Thyroid gland (tissue), 4 donors: ENCODE data around the gene ACTL9.

Experiments
- POLR2A ChIP-seq, 2 donors: fragments of 450-650 bp; IDR thresholded peaks; one replicate each; pipeline ENCODE4 v1.6.1; 2017; ENCODE audit warnings: antibody characterized with exemption in 2 of 2, mild to moderate bottlenecking in 2 of 2, moderate library complexity in 1 of 2
- TF ChIP-seq, protein P1 (sequence below), 6 experiments: fragments of 200-600 bp in 3 of 6; fragments of 450-650 bp in 3 of 6; sonication (generic) in 3 of 6; IDR thresholded peaks; one replicate each; pipeline ENCODE4 v1.5.1; 2016 to 2019; ENCODE audit warnings: antibody characterized with exemption in 6 of 6, mild to moderate bottlenecking in 2 of 6, inconsistent platforms in 1 of 6, moderate library complexity in 1 of 6

DNA sequence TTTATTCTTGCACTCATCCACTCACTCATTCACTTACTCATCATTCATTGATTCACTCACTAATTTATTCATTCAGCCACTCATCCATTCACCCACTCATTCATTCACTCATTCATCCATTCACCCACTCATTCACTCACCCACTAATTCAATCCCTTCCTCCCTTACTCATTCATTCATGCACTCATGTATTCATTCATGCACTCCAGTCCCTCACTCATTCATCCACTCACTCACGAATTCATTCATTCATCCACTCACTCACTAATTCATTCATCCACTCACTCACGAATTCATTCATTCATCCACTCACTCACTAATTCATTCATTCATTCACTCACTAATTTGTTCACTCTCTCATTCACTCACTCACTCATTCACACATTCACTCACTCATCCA lies 16.1 kb downstream of the ACTL9 start:
- TF ChIP-seq, protein P1, sequence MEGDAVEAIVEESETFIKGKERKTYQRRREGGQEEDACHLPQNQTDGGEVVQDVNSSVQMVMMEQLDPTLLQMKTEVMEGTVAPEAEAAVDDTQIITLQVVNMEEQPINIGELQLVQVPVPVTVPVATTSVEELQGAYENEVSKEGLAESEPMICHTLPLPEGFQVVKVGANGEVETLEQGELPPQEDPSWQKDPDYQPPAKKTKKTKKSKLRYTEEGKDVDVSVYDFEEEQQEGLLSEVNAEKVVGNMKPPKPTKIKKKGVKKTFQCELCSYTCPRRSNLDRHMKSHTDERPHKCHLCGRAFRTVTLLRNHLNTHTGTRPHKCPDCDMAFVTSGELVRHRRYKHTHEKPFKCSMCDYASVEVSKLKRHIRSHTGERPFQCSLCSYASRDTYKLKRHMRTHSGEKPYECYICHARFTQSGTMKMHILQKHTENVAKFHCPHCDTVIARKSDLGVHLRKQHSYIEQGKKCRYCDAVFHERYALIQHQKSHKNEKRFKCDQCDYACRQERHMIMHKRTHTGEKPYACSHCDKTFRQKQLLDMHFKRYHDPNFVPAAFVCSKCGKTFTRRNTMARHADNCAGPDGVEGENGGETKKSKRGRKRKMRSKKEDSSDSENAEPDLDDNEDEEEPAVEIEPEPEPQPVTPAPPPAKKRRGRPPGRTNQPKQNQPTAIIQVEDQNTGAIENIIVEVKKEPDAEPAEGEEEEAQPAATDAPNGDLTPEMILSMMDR (IDR thresholded peaks at IDR 0.05) = no peak
- no peak for TF ChIP-seq POLR2A (IDR thresholded peaks at IDR 0.05)
